ENCODE measurements around the gene PTCD2. TPM values are rescaled to one million over a fixed set of nuclear protein-coding genes. Genes with fewer than 3 reads are reported as not detected.
A peak's percentile ranks its signal among the peaks of the same experiment; 100 is the strongest.

PTCD2 gene
- total and polyA plus RNA-seq, 9 of the 15 experiments (the other 6 are each of a cell fraction or from before 2014, with no cell fraction given), result 11.9 to 28.5 (median 18.6) TPM

GRCh38 chr5:72283358-72283757 lies 36.8 kb upstream of the PTCD2 start (continued):
- TF ChIP-seq DLX4 (CRISPR knock-in tag; IDR thresholded peaks at IDR 0.05) (no peak), TAL1 (IDR thresholded peaks at IDR 0.05) (no peak), HNRNPH1 (optimal IDR thresholded peaks at IDR 0.05; ENCODE audit: low read depth, low read length) (no peak), HDAC2 (IDR thresholded peaks at IDR 0.05) (no peak), ASH1L (IDR thresholded peaks at IDR 0.05; ENCODE audit: borderline replicate concordance, low read depth, partially characterized antibody) (no peak), ZNF24 (IDR thresholded peaks at IDR 0.05) (no peak), MYBL2 (IDR thresholded peaks at IDR 0.05; ENCODE audit: low read depth) (no peak), MYBL2 (CRISPR knock-in tag; IDR thresholded peaks at IDR 0.05; ENCODE audit: borderline replicate concordance) (no peak), NR2C1 (IDR thresholded peaks at IDR 0.05) (no peak), NR2C1 (tag; IDR thresholded peaks at IDR 0.05) (peak; percentile 59; the same call in 1 of the 2 replicates), KLF10 (CRISPR knock-in tag; IDR thresholded peaks at IDR 0.05) (no peak), DACH1 (IDR thresholded peaks at IDR 0.05; ENCODE audit: partially characterized antibody) (no peak), ARID1B (IDR thresholded peaks at IDR 0.05) (no peak), ZNF778 (CRISPR knock-in tag; IDR thresholded peaks at IDR 0.05) (no peak), ZNF41 (CRISPR knock-in tag; conservative IDR thresholded peaks at IDR 0.05) (peak; percentile 67; the same call in 1 of the 2 replicates), MEIS2 (IDR thresholded peaks at IDR 0.05; ENCODE audit: partially characterized antibody) (no peak), NCOA1 (IDR thresholded peaks at IDR 0.05; ENCODE audit: low read depth) (no peak), NR2C2 (CRISPR knock-in tag; IDR thresholded peaks at IDR 0.05) (no peak), NR2C2 (tag; IDR thresholded peaks at IDR 0.05) (no peak), ZBTB8A (IDR thresholded peaks at IDR 0.05; ENCODE audit: partially characterized antibody) (no peak), BMI1 (IDR thresholded peaks at IDR 0.05; ENCODE audit: low read length) (no peak), BACH1 (tag; IDR thresholded peaks at IDR 0.05) (peak; percentile 50; the same call in 1 of the 2 replicates), ZNF780A (CRISPR knock-in tag; IDR thresholded peaks at IDR 0.05) (no peak), ZKSCAN8 (CRISPR knock-in tag; IDR thresholded peaks at IDR 0.05) (no peak), ZNF436 (CRISPR knock-in tag; IDR thresholded peaks at IDR 0.05) (no peak)
- TF ChIP-seq, protein P1, sequence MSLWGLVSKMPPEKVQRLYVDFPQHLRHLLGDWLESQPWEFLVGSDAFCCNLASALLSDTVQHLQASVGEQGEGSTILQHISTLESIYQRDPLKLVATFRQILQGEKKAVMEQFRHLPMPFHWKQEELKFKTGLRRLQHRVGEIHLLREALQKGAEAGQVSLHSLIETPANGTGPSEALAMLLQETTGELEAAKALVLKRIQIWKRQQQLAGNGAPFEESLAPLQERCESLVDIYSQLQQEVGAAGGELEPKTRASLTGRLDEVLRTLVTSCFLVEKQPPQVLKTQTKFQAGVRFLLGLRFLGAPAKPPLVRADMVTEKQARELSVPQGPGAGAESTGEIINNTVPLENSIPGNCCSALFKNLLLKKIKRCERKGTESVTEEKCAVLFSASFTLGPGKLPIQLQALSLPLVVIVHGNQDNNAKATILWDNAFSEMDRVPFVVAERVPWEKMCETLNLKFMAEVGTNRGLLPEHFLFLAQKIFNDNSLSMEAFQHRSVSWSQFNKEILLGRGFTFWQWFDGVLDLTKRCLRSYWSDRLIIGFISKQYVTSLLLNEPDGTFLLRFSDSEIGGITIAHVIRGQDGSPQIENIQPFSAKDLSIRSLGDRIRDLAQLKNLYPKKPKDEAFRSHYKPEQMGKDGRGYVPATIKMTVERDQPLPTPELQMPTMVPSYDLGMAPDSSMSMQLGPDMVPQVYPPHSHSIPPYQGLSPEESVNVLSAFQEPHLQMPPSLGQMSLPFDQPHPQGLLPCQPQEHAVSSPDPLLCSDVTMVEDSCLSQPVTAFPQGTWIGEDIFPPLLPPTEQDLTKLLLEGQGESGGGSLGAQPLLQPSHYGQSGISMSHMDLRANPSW (CRISPR knock-in tag; IDR thresholded peaks at IDR 0.05), result no peak
- TF ChIP-seq, protein P2, sequence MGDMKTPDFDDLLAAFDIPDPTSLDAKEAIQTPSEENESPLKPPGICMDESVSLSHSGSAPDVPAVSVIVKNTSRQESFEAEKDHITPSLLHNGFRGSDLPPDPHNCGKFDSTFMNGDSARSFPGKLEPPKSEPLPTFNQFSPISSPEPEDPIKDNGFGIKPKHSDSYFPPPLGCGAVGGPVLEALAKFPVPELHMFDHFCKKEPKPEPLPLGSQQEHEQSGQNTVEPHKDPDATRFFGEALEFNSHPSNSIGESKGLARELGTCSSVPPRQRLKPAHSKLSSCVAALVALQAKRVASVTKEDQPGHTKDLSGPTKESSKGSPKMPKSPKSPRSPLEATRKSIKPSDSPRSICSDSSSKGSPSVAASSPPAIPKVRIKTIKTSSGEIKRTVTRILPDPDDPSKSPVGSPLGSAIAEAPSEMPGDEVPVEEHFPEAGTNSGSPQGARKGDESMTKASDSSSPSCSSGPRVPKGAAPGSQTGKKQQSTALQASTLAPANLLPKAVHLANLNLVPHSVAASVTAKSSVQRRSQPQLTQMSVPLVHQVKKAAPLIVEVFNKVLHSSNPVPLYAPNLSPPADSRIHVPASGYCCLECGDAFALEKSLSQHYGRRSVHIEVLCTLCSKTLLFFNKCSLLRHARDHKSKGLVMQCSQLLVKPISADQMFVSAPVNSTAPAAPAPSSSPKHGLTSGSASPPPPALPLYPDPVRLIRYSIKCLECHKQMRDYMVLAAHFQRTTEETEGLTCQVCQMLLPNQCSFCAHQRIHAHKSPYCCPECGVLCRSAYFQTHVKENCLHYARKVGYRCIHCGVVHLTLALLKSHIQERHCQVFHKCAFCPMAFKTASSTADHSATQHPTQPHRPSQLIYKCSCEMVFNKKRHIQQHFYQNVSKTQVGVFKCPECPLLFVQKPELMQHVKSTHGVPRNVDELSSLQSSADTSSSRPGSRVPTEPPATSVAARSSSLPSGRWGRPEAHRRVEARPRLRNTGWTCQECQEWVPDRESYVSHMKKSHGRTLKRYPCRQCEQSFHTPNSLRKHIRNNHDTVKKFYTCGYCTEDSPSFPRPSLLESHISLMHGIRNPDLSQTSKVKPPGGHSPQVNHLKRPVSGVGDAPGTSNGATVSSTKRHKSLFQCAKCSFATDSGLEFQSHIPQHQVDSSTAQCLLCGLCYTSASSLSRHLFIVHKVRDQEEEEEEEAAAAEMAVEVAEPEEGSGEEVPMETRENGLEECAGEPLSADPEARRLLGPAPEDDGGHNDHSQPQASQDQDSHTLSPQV (IDR thresholded peaks at IDR 0.05), result 0 out of 2 replicates have a peak, but pooled peaks have one; percentile 29
